Inflammatory macrophage treated with lipopolysaccharide for 1 hour (primary cell): Measurements from ENCODE around the gene SESN1.
A peak's percentile ranks its signal among the peaks of the same experiment; 100 is the strongest.
"Not testable (repeated sequence)": the region's sequence is repeated elsewhere in the genome, so short reads cannot be mapped to it uniquely, and the experiment has no call there.

Source experiments
- DNase-seq, 2 donors: peaks; one replicate each; pipeline ENCODE4 v3.0.0-alpha.2; 2020 to 2022

The SESN1 gene

DNA sequence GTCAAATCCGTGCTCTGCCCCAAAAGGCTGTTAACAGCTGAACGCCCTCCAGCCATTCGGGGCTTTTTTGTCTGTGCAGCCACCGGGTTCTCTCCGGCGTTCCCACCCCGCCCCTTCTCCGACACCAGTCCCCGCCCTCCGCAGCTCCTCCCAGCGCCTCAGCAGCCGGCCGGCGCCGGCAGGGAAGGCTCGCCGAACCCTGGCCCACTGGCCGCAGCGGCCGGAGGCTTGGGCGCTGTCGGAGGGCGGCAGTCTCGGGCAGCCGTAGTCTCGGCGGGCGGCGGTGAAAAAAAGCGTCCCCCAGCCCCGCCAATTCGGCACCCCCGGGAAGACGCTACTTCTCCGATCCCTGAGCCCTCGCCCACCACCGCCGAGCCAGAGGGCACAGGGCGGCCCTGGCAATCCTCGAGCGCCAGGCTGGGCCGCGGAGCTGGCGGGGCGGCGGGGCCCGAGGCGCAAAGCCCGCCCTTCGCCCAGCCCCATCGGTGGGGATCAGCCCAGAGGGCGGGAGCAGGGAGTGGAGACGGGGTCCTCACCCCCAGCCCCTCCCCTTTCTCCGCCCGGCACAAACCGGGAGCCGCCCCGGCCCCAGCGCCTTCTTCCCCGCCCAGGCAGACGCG, at the start of gene SESN1:
SESN1 (minus strand) TSS at position 431 of the 620 bp plus-strand sequence. CDS start 773 bp downstream, outside the sequence.
- DNase-seq: peak; percentile 93 to 96

DNA sequence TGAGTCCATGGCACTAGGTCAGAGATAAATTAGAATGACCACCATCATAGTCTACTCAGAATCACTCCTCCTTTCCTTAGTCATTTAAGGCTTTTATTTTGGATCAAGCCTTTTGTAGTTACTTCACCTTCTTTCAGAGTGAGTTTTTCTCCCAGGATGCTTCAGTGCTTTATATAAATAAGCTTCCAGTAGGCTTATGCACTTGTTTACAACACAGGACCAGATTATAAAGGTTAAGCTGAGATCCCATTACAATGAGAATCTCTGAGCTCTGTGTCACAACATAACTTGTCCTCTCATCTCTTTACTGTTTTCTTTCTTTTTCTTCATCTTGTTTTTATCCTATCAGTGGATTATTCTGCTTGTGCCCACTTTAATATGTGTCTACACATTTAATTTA, 48.5 kb upstream of the SESN1 start:
- DNase-seq: no peak

GRCh38 chr6:109142067-109142466, 47.4 kb upstream of the SESN1 start:
- not testable (repeated sequence) for DNase-seq

DNA sequence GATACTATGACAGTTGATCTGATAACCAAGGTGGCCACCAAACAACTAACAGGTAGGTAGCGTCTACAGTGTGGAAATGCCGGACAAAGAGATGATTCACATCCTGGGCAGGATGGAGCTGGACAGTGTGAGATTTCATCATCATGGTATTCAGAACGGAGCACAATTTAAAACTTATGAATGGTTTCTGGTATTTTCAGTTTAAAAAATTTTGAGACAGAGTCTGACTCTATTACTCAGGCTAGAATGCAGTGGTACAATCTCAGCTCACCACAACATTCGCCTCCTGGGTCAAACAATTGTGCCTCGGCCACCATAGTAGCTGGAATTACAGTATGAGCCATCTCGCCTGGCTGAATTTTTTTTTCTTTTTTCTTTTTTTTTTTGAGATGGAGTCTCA, 44.5 kb upstream of the SESN1 start:
- no peak for DNase-seq

DNA sequence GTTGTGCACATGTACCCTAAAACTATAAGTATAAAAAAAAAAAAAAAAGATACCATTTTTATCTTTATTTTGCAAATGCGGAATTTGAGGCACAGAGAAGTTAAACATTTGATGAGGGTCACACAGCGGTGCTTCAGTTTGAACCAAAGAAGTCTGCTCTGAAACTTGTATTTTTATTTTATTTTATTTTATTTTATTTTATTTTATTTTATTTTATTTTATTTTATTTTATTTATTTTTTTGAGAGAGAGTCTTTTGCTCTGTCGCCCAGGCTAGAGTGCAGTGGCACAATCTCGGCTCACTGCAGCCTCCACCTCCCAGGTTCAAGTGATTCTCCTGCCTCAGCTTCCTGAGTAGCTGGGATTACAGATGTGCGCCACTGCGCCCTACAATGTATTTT, 41.9 kb upstream of the SESN1 start:
- not testable (repeated sequence) for DNase-seq

- DNase-seq: not testable (repeated sequence)
These were observed 41.4 kb upstream of the SESN1 start for GRCh38 chr6:109136039-109136438.

- DNase-seq: not testable (repeated sequence)
These were observed 41.0 kb upstream of the SESN1 start for GRCh38 chr6:109135600-109135999.

- no peak for DNase-seq
These were observed 35.4 kb upstream of the SESN1 start for GRCh38 chr6:109130065-109130464.

- no peak for DNase-seq
These were observed 30.9 kb upstream of the SESN1 start for GRCh38 chr6:109125504-109125903.

DNA sequence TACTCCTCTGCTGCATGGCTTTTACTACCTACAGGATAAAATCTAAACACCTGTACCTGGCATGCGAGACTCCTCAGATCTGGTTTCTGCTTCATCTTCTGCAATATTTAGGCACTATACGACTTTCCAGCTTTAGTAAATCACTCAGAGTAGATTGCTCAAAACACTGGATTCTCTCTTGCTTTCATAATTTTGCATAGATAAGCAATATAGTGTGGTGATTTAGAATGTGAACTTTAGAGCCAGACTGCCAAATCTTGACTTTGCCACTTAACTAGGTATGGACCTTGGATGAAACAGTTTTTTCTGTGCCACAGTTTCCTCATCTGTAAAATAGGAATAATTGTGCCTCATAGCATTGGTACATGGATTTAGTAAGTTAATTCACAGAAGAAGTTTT, 29.6 kb upstream of the SESN1 start:
- DNase-seq: no peak

- no peak for DNase-seq
These were observed 26.8 kb upstream of the SESN1 start for GRCh38 chr6:109121411-109121810.

- no peak for DNase-seq
These were observed 24.3 kb upstream of the SESN1 start for GRCh38 chr6:109118871-109119354.

DNA sequence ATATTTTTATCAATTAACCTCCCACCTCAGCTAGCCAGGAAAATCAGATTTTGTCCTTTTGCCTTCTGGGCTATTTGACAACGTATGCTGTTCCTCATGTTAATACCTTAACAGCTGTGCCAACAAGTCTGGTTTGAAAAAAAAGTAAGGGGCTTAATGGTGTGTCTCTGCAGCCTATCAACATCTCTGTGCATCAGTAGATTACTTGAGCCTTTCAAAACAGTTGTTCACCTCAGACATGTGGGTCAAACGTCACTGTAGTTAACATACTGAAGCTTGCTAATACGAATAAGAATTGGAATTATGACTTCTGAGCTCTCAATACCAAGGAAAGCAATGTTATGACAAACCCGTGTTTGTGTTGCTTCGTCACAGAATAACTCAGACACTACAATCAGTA, 23.7 kb upstream of the SESN1 start:
- DNase-seq: no peak

DNA sequence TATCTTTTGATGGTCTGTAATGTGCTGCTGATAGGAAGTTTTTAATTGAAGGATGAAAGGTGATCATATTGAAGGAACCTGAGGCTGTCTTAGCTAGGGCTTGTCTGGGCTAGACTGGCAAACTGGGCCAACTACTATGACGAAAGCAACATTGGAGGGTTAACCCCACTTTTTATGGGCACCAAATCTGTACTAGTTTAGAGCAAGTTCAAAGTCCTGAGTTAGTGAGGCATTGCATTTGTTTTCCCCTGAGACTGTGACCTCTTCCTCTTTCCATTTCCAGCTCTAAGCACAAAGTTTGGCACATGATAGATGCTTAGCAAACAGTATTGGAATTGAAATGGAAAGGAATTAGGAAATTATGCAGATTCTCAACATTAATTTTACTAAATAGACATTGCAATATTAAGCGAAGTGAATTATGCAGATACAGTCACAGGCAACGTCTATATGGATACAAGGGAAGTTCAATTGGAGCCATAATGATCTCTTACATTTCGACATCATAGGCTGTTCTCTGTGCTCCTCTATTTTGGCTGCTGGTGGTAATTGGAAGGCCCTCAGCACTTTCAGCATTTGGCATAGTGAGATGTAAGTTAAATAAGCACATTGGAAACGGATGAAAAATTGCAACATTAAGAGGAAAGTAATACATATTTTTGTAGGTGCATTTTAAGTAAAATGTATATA, 22.8 kb upstream of the SESN1 start:
- DNase-seq: peak; percentile 16 to 21

DNA sequence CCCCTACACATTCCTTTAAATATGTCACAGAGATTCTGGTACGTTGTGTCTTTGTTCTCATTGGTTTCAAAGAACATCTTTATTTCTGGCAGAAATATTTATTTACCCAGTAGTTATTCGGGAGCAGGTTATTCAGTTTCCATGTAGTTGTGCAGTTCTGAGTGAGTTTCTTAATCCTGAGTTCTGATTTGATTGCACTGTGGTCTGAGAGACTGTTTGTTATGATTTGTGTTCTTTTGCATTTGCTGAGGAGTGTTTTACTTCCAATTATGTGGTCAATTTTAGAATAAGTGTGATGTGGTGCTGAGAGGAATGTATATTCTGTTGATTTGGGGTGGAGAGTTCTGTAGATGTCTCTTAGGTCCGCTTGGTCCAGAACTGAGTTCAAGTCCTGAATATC, 18.0 kb upstream of the SESN1 start:
- DNase-seq: not testable (repeated sequence)

DNA sequence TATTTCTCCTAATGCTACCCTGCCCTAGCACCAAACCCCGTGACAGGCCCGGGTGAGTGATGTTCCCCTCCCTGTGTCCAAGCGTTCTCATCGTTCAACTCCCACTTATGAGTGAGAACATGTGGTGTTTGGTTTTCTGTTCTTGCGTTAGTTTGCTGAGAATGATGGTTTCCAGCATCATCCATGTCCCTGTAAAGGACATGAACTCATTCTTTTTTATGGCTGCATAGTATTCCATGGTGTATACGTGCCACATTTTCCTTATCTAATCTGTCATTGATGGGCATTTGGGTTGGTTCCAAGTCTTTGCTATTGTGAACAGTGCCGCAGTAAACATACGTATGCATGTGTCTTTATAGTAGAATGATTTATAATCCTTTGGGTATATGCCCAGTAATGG, 15.0 kb upstream of the SESN1 start:
- not testable (repeated sequence) for DNase-seq

GRCh38 chr6:109105681-109106080, 11.0 kb upstream of the SESN1 start:
- DNase-seq: no peak

DNA sequence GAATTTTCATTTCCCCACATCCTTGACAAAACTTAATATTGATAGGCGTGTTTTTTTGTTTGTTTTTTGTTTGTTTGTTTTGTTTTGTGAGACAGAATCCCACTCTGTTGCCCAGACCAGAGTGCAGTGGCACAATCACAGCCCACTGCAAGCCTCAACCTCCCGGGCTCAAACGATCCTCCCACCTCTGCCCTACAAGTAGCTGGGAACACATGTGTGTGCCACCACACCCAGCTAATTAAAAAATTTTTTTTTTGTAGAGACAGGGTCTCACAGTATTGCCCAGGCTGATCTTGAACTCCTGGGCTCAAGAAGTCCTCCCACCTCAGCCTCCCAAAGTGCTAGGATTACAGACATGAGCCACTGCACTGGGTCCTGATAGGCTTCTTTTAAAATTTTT, 9.9 kb upstream of the SESN1 start:
- no peak for DNase-seq

DNA sequence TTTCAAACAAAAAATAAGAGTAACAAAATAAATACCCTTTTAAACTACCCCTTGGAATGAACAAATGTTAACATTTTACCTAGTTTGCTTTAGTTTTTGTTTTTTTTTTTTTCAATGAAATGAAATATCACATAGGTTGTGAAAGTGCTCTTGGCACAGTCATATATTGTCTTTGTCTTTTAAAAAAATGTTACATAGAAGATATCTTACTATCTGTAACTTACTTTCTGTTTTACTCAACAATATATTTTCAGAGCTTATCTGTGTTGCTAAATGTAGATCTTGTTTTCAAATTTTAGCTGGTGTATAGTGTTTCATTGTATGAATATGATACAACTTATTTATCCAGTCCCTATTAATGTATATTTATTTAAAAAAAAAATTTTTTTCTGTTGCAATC, 9.3 kb upstream of the SESN1 start:
- no peak for DNase-seq

- DNase-seq: no peak
These were observed 8.1 kb upstream of the SESN1 start for GRCh38 chr6:109102762-109103161.

DNA sequence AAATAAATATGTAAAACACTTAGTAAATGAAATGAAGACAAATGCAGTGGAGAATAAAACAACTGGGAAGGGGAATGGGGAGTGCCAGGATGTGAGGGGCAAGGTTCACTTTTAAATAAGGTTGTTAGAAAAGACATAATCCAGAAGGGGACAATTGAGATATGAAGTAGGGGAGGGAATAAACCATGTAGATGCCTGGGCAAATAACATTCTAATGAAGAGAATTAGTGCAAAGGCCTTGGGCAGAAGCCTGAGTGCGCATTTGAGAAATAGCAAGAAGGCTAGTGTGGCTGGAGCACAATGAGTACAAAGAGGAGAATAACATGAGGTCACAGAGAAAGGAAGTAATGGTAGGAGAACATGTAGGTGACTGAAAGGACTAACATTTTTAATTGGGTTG, 3.0 kb upstream of the SESN1 start:
- DNase-seq: no peak

DNA sequence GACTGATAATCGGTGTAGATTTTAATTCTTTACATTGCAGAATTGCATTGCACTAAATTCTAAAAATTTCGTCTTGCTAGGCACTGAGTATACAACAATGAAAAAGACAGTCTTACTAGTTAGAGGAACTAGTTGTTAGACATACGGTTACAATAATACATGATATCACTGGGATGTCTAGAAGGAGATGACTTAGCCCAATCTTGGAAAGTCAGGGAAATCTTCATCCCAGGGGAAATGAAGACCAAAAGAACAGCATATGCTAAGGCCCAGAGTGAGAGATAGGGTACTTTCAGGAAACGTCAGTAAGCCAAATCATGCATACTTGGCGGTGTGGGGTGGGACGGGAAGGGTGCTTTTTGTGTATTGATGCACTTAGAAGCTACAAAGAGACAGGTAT, 1.6 kb upstream of the SESN1 start:
- DNase-seq: peak in 1 of 2 donors; percentile 32

DNA sequence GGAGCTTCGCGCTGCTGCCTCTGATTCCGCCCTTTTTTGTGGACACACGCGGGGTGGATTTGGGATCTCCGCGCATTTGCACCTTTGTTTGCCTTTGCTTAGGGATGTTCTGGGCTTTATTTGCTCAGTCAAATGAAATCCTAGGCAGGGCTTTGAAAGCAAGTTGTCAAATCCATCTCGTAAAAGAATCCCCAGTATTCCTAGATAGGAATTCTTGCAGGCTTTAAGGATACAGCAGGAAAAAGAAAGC, 1.1 kb upstream of the SESN1 start:
- no peak for DNase-seq

DNA sequence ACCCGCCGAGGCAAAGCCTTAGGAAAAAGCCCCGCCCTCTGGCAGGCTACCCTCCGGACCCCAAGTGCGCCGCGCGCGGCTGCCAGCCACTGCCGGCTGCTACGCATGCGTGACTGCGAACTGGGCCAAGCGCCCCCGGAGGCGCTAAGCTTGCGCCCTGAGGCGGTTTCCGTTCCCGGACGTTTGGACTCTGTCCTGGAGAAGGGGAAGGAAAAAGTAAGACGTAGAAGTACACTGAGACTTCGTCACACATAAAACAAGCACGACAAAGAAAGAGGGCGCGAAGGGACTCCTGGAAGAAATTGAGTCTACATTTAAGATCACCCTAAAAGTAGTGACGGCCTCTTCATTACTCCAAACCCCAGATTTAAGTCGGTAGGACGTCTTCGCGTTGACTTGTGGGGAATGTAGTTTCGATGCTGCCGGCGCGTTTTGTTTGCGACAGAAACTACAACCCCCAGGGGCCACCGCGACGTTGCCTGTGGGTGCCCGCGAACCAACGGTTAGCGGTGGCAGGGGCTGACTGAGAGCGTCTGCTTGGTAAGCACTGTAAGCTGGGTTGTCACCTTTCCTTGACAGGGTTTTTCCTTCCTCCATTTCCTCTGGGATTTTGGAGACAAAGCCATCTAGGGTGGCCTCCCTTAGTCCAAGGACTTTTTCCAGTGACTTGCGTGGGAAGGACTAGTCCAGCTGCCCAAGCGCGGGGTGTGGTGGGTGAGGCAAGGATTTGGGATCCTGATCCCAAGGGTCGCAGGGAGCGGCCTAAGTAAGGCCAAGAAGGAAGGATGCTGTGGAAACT, 589 bp upstream of the SESN1 start, which contains the start of gene CEP57L1:
CEP57L1 (plus strand) TSS at position 472 of the 799 bp plus-strand sequence. CDS start 49,715 bp downstream, outside the sequence.
- DNase-seq: peak; percentile 90 to 96
